IMR-90 (cell line): ENCODE data around the gene TLCD1. TPM values are rescaled to one million over a fixed set of nuclear protein-coding genes. Genes with fewer than 3 reads are reported as not detected.

ENCODE experiments used
- ATAC-seq: fragments of 200-7000 bp; cut with Tn5 transposase; 2 replicates; pipeline ENCODE4 v1.9.1; 2020; ENCODE audit warnings: low read depth, mild to moderate bottlenecking, moderate library complexity
- Bru-seq: library from RNA; stranded (reverse); fragments of 400-500 nt; gene quantifications from one replicate; lab custom pipeline; 2021; lab: Mats Ljungman, UMichigan
- BruChase-seq, 2 experiments: library from RNA; stranded (reverse); fragments of 400-500 nt; gene quantifications; one replicate each; lab custom pipeline; 2021; lab: Mats Ljungman, UMichigan
- BruUV-seq: library from RNA; stranded (reverse); fragments of 400-500 nt; replicated peaks from 2 replicates; lab custom pipeline; 2021; lab: Mats Ljungman, UMichigan
- CTCF ChIA-PET: fragments of 300-600 bp; formaldehyde crosslinking; extraction: SDS; loops from one replicate; lab custom pipeline; 2021; ENCODE audit warnings: antibody characterized with exemption; lab: Yijun Ruan, JAX
- POLR2A ChIA-PET: fragments of 300-600 bp; sonication (Branson Sonifier 250); formaldehyde crosslinking; loops from one replicate; lab custom pipeline; 2022; ENCODE audit warnings: antibody characterized with exemption; ENCODE audit not compliant: unreplicated experiment; lab: Charles Lee
- DNase-seq: peaks from one replicate; pipeline ENCODE4 v3.0.0; 2013
- H2AFZ ChIP-seq: replicated peaks from 2 replicates; pipeline ENCODE3; 2013; ENCODE audit warnings: low read length, mild to moderate bottlenecking; ENCODE audit not compliant: poor library complexity
- H2AK5ac ChIP-seq: 2 replicates; pipeline ENCODE4 v1.6.1; 2013; ENCODE audit warnings: low read depth, low read length, inconsistent platforms
- H2AK9ac ChIP-seq: replicated peaks from 2 replicates; pipeline ENCODE3; 2013; ENCODE audit warnings: mild to moderate bottlenecking, low read depth, low read length, moderate library complexity; ENCODE audit not compliant: poor library complexity
- H2BK120ac ChIP-seq: 2 replicates; pipeline ENCODE4 v1.6.1; 2013; ENCODE audit warnings: low read depth, low read length, inconsistent platforms
- H2BK15ac ChIP-seq: 3 replicates; pipeline ENCODE4 v1.6.1; 2013; ENCODE audit warnings: low read depth, low read length, inconsistent platforms
- H2BK20ac ChIP-seq: 2 replicates; pipeline ENCODE4 v1.6.1; 2013; ENCODE audit warnings: low read depth, mild to moderate bottlenecking, inconsistent platforms, low read length, moderate library complexity
- H2BK5ac ChIP-seq: 2 replicates; pipeline ENCODE4 v1.6.1; 2013; ENCODE audit warnings: mild to moderate bottlenecking, low read depth, low read length, inconsistent platforms; ENCODE audit not compliant: poor library complexity, severe bottlenecking
- H3K14ac ChIP-seq: replicated peaks from 2 replicates; pipeline ENCODE4 v1.6.1; 2013; ENCODE audit warnings: low read depth, low read length, inconsistent platforms
- H3K18ac ChIP-seq: 2 replicates; pipeline ENCODE4 v1.6.1; 2013; ENCODE audit warnings: low read depth, low read length, control low read depth
- H3K23ac ChIP-seq: 2 replicates; pipeline ENCODE4 v1.6.1; 2013; ENCODE audit warnings: low read depth, low read length, inconsistent platforms
- H3K27ac ChIP-seq: 2 replicates; pipeline ENCODE4 v1.5.1; 2013; ENCODE audit warnings: mild to moderate bottlenecking, control low read depth, low read length; ENCODE audit not compliant: insufficient read depth
- H3K27me3 ChIP-seq: 2 replicates; pipeline ENCODE4 v1.6.1; 2013; ENCODE audit warnings: low read length; ENCODE audit not compliant: control insufficient read depth, insufficient read depth
- H3K36me3 ChIP-seq: 2 replicates; pipeline ENCODE4 v1.6.1; 2013; ENCODE audit warnings: low read length, mixed read lengths; ENCODE audit not compliant: control insufficient read depth, insufficient read depth
- H3K4ac ChIP-seq: 2 replicates; pipeline ENCODE4 v1.6.1; 2013; ENCODE audit warnings: low read depth, low read length, inconsistent platforms
- H3K4me1 ChIP-seq: 2 replicates; pipeline ENCODE4 v1.6.1; 2013; ENCODE audit warnings: low read length, mixed read lengths; ENCODE audit not compliant: control insufficient read depth, insufficient read depth
- H3K4me2 ChIP-seq: 2 replicates; pipeline ENCODE4 v1.6.1; 2013; ENCODE audit warnings: low read depth, mild to moderate bottlenecking, control low read depth, low read length, moderate library complexity
- H3K4me3 ChIP-seq: 2 replicates; pipeline ENCODE4 v1.5.1; 2013; ENCODE audit warnings: low read depth, mild to moderate bottlenecking, control low read depth, low read length, moderate library complexity; ENCODE audit not compliant: insufficient read depth
- H3K56ac ChIP-seq: 2 replicates; pipeline ENCODE4 v1.6.1; 2013; ENCODE audit warnings: low read length, inconsistent platforms; ENCODE audit not compliant: insufficient read depth; ENCODE audit errors: extremely low read depth
- H3K79me1 ChIP-seq, 2 experiments: 2 replicates each; pipeline ENCODE4 v1.6.1; 2013; ENCODE audit warnings: low read length in 2 of 2, inconsistent platforms in 1 of 2, low read depth in 1 of 2
- H3K9ac ChIP-seq: 2 replicates; pipeline ENCODE4 v1.6.1; 2013; ENCODE audit warnings: low read depth, low read length, control low read depth
- H3K9me1 ChIP-seq: 2 replicates; pipeline ENCODE4 v1.6.1; 2013; ENCODE audit warnings: low read length, inconsistent platforms; ENCODE audit not compliant: insufficient read depth
- H3K9me3 ChIP-seq: 2 replicates; pipeline ENCODE4 v1.6.1; 2013; ENCODE audit warnings: low read length; ENCODE audit not compliant: control insufficient read depth, insufficient read depth
- H4K20me1 ChIP-seq: 2 replicates; pipeline ENCODE4 v1.6.1; 2013; ENCODE audit warnings: low read length, inconsistent platforms; ENCODE audit not compliant: insufficient read depth
- H4K5ac ChIP-seq: 2 replicates; pipeline ENCODE4 v1.6.1; 2013; ENCODE audit warnings: mild to moderate bottlenecking, low read depth, low read length, control low read depth
- H4K8ac ChIP-seq, 2 experiments: 2 replicates each; pipeline ENCODE4 v1.6.1; 2013; ENCODE audit warnings: low read depth in 2 of 2, low read length in 2 of 2, control low read depth in 1 of 2, inconsistent platforms in 1 of 2
- H4K91ac ChIP-seq: 2 replicates; pipeline ENCODE4 v1.6.1; 2013; ENCODE audit warnings: low read depth, low read length, inconsistent platforms; ENCODE audit not compliant: insufficient read depth
- MAZ ChIP-seq: IDR thresholded peaks from 2 replicates; pipeline ENCODE4 v1.6.1; 2012; ENCODE audit warnings: low read depth, mild to moderate bottlenecking, low read length, improper control_type of control experiment, moderate library complexity, borderline replicate concordance
- whole genome bisulfite sequencing, 2 experiments: methylation state at CpG; one replicate each; pipeline versions ENCODE4 v1.1.5 to v1.1.7; 2013; ENCODE audit warnings: missing lambda C conversion rate in 2 of 2; ENCODE audit not compliant: insufficient read length in 1 of 2; ENCODE audit errors: extremely low coverage in 2 of 2; 5-methylcytosine and 5-hydroxymethylcytosine counted together
- dilution Hi-C: fragments of 300-500 bp; cut with HindIII; formaldehyde crosslinking; loops from one replicate; pipeline ENCODE4 v1.14.3; 2018; ENCODE audit warnings: low sequenced_read_pairs; ENCODE audit not compliant: unreplicated experiment
- in situ Hi-C: fragments of 300-500 bp; cut with MboI; formaldehyde crosslinking; loops from 3 replicates; pipeline ENCODE4 v1.14.3; 2019; ENCODE audit warnings: low sequenced_read_pairs, inconsistent platforms, mixed read lengths
- intact Hi-C: fragments of 100-400 bp; cut with micrococcal nuclease; formaldehyde crosslinking; loops from 2 replicates; pipeline ENCODE4 v1.10.0; 2022
- long read RNA-seq: library from polyadenylated mRNA; unstranded; transcript quantifications from one replicate; pipeline ENCODE4 v2.0.0, GENCODE V29; 2021; ENCODE audit not compliant: unreplicated experiment
- polyA plus RNA-seq, 3 experiments: library from polyadenylated mRNA; depleted of rRNA; stranded (reverse); fragments of >200 nt; gene quantifications; 2 replicates each; pipeline ENCODE4 v1.2.3, GENCODE V29; 2012; ENCODE audit warnings: low replicate concordance in 1 of 3
- total RNA-seq: library from RNA; depleted of rRNA; stranded (reverse); fragments of >200 nt; gene quantifications from 2 replicates; pipeline ENCODE4 v1.2.3, GENCODE V29; 2012; rRNA removed
- TF ChIP-seq, protein P1 (sequence below): fragments of 150-350 bp; IDR thresholded peaks from 2 replicates; pipeline ENCODE4 v1.6.1; 2016; ENCODE audit warnings: low read depth, mild to moderate bottlenecking, low read length, moderate library complexity, borderline replicate concordance

Gene TLCD1, protein sequence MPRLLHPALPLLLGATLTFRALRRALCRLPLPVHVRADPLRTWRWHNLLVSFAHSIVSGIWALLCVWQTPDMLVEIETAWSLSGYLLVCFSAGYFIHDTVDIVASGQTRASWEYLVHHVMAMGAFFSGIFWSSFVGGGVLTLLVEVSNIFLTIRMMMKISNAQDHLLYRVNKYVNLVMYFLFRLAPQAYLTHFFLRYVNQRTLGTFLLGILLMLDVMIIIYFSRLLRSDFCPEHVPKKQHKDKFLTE
- total RNA-seq, result 3.6 and 3.9 TPM in 2 replicates
- 8.7 and 9.3 TPM in 2 replicates for polyA plus RNA-seq (2012; rRNA removed)
- polyA plus RNA-seq (2012; cell fraction: cytosol; rRNA removed), result 5.9 and 14.1 TPM in 2 replicates
- polyA plus RNA-seq (2012; cell fraction: nucleus; rRNA removed; ENCODE audit: low replicate concordance), result 3.7 and 5.6 TPM in 2 replicates
- percentile 32 among the genes with signal in this experiment for Bru-seq, nascent RNA
- percentile 35 among the genes with signal in this experiment for BruChase-seq, experiment 1, labeled RNA remaining after a 6-hour chase
- percentile 36 among the genes with signal in this experiment for BruChase-seq, experiment 2, labeled RNA remaining after a 2-hour chase
- long read RNA-seq, transcript TLCD1-201 (4 exons, 1,017 nt), result major isoform, 8 of 10 reads
- long read RNA-seq, partial matches to known transcripts, result 0 of 10 reads
- long read RNA-seq, other reads (novel, unspliced or antisense), result 2 of 10 reads

DNA sequence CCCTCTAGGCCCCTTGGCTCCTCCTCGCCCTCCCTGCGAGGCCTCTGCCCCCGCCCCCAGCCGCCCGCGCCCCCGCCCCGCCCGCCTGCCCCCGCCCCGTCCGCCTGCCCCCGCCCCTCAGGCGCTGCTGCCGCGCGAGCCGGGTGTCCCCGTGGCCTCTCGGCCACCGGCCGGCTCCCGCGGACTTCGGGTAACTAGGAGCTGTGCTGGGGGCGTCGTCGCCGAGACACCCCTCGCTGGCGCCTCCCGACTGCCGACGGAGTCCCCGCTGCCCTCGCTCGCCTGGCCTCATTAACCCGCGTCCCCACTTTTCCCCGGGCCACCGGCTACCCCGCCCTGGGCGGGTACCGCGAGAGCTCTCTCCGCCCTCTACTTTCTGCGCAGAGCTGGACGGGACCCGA, at the start of gene TLCD1:
TSS of gene TLCD1 (minus strand) at position 8 of the 401 bp plus-strand sequence. CDS start 136 bp downstream, outside the sequence.
- Histone ChIP-seq H2BK20ac (no peak within 1 kb of the TSS), H2AK5ac (peak within 1 kb of the TSS; percentile 93), H3K27ac (peak within 1 kb of the TSS; percentile 74), H3K4me2 (peak within 1 kb of the TSS; percentile 98), H3K14ac (peak within 1 kb of the TSS; percentile 80), H4K8ac (peak within 1 kb of the TSS; percentile 10 to 59; a peak in 2 of 4 replicates), H3K79me1 (peaks cover 10 to 44% of the 10 kb centered on the region in 2 experiments; a peak in 3 of 4 replicates), H3K4me3 (peak within 1 kb of the TSS; percentile 72), H3K27me3 (no peaks in the 10 kb centered on the region), H2BK15ac (no peak within 1 kb of the TSS), H3K18ac (peak within 1 kb of the TSS; percentile 68; the same call in 1 of the 2 replicates), H2BK5ac (peak within 1 kb of the TSS; percentile 80), H4K5ac (peak within 1 kb of the TSS; percentile 75; the same call in 1 of the 2 replicates), H3K9ac (peak within 1 kb of the TSS; percentile 68), H3K9me1 (no peaks in the 10 kb centered on the region), H3K4me1 (peaks cover 12% of the 10 kb centered on the region), H2BK120ac (peak within 1 kb of the TSS; percentile 28; the same call in 1 of the 2 replicates), H2AK9ac (peak within 1 kb of the TSS; percentile 96), H2AFZ (peak within 1 kb of the TSS; percentile 96), H4K20me1 (peaks cover 38% of the 10 kb centered on the region), H3K4ac (peak within 1 kb of the TSS; percentile 88), H3K36me3 (peaks cover 32% of the 10 kb centered on the region), H3K23ac (peak within 1 kb of the TSS; percentile 79), H3K9me3 (no peaks in the 10 kb centered on the region), H4K91ac (peak within 1 kb of the TSS; percentile 76), H3K56ac (peak within 1 kb of the TSS; percentile 23)
- no TSS peak for BruUV-seq
- POLR2A ChIA-PET, result interaction anchor here (0.6 to 1.2 kb wide), 5 partner anchors 17 to 224 kb away, joined by 3 to 4 read pairs (median 3); partner anchors contain the start of gene TRAF4
- dilution Hi-C loops, result no loop called here
- TF ChIP-seq MAZ, result peak; percentile 74; the same call in 1 of the 2 replicates
- TF ChIP-seq, protein P1, sequence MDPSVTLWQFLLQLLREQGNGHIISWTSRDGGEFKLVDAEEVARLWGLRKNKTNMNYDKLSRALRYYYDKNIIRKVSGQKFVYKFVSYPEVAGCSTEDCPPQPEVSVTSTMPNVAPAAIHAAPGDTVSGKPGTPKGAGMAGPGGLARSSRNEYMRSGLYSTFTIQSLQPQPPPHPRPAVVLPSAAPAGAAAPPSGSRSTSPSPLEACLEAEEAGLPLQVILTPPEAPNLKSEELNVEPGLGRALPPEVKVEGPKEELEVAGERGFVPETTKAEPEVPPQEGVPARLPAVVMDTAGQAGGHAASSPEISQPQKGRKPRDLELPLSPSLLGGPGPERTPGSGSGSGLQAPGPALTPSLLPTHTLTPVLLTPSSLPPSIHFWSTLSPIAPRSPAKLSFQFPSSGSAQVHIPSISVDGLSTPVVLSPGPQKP, result no peak
- CTCF ChIA-PET, result interaction anchor here (0.6 to 4.0 kb wide), 27 partner anchors 9 to 390 kb away, joined by 3 to 60 read pairs (median 5); partner anchors contain the start of genes BLTP2, FLOT2 and TRAF4
- DNase-seq (peak; percentile 39), ATAC-seq (peak; percentile 50)
- in situ Hi-C loops, result no loop called here
- intact Hi-C loops, result loop anchor here (1.0 to 2.0 kb wide), 4 partner anchors 24 to 385 kb away; no protein-coding TSS in a partner anchor
- 0% methylated on average over 24 of the region's 49 CpGs; no CpG with 5 or more reads in 1 of the 2 experiments for WGBS, 2 experiments
